GM21723 (cell line): ENCODE data around the gene ZBTB4.
"Not testable (repeated sequence)": the region's sequence is repeated elsewhere in the genome, so short reads cannot be mapped to it uniquely, and the experiment has no call there.

ENCODE experiments used
- ATAC-seq: cut with Tn5 transposase; IDR thresholded peaks from one replicate; pipeline ENCODE4 v1.9.1; 2021; ENCODE audit warnings: mild to moderate bottlenecking, moderate library complexity; ENCODE audit not compliant: unreplicated experiment

Gene ZBTB4

DNA sequence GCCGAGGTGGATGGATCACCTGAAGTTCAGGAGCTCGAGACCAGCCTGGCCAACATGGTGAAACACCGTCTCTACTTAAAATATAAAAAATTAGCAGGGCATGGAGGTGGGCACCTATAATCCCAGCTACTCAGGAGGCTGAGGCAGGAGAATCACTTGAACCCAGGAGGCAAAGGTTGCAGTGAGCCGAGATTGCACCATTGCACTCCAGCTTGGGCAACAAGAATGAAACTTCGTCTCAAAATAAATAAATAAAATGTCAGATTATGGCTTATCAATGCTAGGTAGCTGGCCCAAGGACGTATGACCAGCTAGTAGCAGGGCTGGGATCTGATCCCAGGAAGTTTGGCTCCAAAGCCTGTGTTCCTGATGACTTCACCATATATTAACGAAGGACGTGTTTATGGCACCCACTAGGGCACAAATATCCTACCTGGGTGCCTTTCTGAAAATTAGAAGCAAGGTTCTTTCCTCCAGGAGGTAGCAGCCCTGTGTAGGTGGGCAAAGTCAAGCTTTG is 8.9 kb downstream of the ZBTB4 start:
- ATAC-seq, result not testable (repeated sequence)

DNA sequence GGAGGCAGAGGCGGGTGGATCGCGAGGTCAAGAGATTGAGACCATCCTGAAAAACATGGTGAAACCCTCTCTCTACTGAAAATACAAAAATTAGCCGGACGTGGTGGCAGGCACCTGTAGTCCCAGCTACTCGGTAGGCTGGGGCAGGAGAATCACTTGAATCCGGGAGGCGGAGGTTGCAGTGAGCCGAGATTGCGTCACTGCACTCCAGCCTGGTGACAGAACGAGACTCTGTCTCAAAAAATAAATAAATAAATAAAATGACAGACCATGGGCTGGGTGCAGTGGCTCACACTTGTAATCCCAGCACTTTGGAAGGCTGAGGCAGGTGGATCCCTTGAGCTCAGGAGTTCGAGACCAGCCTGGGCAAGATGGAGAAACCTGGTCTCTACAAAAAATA is 9.6 kb downstream of the ZBTB4 start:
- not testable (repeated sequence) for ATAC-seq

DNA sequence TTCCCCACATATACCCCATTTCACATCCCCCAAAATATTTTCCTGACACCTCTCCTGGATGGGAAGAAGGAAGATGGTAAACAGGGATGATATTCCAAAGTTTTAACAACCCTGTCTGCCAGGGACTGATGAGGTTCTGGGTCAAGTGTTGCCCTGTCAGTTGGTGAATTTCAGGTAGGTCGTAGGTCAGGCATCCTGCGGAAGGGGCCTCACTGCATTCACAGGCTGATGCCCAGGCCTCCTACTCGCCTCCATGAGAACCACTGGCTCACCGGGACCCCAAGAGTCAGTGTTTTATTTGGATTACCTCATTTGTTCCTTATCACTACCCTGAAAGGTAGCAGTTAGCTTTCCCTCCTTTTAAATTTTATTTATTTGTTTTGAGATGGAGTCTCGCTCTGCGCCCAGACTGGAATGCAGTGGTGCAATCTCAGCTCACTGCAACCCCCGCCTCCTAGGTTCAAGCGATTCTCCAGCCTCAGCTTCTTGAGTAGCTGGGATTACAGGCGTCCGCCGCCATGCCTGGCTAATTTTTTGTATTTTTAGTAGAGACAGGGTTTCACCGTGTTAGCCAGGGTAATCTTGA is 10.5 kb downstream of the ZBTB4 start:
- no peak for ATAC-seq

DNA sequence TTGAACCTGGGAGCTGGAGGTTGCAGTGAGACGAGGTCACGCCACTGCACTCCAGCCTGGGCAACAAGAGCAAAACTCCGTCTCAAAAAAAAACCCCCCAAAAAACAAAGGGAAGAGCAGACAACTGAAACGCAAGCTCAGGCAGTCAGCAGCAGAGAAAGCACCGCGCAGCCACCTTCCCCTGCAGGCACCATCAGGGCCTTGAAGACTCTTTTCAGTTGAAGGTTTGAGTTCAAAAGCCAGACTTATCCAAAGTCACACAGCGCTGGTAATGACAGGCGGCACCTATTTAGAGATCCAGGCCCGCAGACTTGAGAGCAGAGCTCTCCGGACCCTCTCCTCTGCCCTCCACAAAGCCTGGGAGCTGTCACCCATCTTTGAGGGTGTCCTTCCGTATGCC is 11.1 kb downstream of the ZBTB4 start:
- ATAC-seq, result no peak

DNA sequence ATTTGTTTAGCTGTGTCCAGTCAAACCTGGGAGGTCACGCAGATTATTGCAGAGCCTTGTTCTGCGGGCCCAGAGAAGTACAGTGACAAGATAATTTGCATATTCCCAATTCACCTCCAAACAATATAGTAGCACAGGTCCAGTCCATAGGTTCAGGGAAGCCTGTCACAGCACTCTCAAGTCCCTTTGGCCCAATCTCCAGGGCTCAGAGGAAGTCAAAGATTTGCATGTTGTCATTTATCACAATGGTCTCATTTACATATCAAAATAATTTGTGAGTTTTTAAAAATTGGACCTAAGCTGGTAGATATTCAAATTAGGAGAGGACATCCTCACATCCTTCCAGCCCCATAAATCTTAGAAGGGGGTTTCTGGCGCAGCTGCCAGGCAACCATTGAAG is 11.9 kb downstream of the ZBTB4 start:
- no peak for ATAC-seq

DNA sequence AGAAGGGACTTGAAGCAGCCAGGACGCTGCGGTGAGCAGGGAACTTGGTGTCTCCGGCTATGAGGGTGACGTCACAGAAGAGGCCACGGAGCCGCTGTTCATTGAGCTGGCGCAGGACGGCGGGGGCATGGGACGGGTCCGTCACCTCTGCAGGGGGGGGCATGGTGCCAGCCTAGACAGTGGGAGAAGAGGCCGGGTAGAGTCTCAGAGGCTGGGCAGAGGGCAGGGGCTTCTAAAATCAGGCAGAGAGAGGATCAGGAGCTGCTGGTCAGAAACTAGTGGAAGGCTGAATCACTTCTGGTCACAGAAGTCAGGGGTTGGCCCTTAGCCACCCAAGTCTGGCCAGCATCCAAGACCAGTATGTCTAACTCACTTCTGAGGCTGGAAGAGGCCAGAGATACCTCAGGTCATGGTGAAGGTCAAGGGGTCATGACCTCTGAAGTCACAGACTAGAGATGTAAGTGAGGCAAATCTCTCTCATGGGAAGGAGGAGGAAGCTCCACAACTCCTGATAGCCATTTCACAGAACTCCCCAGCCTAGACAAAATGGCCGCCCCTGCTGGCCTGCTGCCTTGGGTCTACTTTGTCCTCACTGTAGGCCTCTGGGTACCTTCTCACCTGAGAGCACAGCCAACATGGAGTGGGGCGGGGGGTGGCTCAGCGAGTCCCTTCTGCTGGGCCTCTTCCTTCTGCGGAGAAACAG is 12.6 kb downstream of the ZBTB4 start:
- ATAC-seq, result no peak

DNA sequence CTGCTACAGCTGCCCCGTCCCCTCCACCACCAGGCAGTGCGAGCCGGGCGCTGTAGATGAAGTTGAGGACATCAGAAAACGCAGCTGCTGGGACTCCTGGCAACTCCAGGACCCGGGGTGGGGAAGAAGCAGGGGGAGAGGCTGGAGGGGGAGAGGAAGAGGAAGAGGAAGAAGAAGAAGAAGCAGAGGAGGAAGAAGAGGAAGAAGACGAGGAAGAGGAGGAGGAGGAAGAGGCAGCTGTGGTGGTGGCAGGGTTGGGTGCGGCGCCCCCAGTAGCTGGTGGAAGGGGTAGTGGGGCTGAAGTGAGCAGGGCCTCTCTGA is 13.2 kb downstream of the ZBTB4 start:
- ATAC-seq, result no peak

DNA sequence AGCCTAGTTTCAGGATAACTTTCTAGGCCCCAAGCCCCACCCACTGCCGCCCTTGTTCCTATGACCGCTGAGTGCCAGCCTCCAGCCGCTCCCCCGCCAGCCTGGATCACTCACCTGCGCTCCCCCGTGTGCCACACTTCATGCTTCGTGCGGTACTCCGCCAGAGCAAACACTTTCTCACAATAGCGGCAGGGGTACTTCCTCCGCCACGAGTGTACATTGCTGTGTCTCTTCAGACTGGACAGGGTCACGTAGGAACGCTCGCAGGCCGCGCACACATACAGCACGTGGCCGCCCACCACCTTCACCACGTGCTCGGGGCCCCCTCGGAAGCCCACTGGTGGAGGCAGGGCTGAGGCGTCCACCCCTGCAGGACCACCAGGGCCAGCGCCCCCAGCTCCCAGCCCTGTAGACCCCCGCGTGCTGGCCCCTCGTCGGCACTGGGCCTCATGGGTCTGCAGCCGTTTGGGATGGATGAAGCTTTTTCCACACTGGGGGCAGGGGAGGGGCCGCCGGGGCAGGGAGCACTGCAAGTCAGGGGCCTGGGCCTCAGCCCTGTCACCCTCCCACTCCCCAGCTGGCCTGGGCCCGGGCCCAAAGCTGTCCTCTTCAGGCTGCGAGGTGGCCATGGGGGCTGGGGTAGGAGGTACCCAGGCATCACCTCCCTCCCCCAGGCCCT is 13.7 kb downstream of the ZBTB4 start:
- ATAC-seq, result no peak

DNA sequence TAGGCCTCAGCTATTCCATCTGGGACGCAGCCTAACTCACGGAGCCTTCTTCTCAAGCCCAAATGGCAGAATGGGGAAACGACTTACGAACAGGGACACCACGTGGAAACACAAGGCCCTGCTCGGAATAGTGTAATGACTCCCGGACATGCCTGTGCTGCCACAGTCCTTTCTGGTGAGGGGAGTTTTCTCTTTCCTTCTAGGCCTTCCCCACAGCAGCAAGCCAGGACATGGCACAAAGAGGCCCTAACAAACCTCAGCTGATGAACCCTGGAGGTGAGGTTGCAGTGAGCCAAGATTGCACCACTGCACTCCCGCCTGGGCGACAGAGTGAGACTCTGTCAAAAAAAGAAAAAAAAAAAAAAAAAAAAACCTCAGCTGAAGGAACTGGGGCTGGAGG is 15.3 kb downstream of the ZBTB4 start:
- ATAC-seq, result no peak

DNA sequence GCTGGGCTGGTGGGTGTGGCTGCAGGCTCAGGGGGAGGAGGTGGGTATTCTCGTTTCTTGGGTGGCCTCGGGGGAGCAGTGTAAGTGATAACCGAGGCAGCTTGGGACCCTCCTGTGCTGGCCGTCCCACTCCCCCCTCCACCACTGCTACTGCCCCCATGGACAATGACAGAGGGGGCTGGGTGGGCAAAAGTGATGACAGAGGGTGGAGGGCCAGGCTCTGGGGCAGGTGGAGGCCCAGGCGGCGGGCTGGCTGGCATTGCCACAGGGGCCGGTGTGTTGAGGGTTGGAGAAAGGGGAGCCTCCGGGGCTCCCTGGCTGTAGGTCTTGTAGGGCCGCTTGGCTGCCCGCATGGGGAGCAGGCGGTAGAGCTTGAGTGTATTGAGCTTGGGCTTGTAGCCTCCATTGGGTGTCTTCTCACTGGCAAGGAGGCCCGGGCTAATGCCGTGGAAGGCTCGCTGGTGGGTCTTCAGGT is 16.0 kb downstream of the ZBTB4 start:
- ATAC-seq, result no peak

DNA sequence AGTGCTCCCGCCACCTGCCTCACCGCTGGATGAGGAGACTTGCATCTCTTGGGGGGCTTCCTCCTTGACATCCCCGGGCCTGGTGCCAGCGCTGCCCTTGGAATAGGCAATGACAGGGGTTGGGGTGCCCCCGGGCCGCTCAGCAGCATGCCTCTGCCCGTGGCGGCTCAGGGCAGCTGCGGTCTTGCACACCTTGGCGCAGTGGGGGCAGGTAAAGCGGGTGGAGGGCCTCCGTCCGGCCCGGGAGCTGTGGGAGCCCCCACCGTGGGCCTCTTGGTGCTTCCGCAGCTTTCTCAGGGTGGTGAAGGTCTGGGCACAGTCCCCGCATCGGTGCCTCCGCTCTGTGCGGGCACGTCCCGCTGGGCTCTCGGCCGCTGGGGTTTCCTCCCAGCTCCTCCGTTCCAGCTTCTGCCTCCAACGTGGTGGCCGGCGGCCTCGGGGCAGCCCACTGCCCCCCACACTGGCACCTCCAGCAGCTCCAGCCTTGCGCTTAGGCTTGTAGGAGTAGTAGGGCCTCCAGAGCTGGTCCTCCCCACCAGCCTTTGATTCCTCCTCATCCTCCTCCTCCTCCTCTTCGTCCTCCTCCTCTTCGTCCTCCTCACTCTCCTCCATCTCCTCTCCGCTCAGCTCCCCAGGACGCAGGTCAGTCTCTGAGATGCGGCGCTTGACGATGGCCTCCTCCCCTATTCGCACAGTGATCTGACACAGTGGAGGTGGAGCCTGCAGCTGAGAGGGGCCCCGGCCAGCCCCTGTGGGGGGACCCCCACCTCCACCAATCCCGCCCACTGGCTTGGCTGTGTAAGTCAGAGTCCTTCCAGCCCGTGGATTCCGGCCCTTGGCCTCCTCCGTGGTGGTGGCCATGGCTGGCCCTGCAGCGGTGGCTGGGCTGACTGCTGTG is 16.7 kb downstream of the ZBTB4 start:
- no peak for ATAC-seq

DNA sequence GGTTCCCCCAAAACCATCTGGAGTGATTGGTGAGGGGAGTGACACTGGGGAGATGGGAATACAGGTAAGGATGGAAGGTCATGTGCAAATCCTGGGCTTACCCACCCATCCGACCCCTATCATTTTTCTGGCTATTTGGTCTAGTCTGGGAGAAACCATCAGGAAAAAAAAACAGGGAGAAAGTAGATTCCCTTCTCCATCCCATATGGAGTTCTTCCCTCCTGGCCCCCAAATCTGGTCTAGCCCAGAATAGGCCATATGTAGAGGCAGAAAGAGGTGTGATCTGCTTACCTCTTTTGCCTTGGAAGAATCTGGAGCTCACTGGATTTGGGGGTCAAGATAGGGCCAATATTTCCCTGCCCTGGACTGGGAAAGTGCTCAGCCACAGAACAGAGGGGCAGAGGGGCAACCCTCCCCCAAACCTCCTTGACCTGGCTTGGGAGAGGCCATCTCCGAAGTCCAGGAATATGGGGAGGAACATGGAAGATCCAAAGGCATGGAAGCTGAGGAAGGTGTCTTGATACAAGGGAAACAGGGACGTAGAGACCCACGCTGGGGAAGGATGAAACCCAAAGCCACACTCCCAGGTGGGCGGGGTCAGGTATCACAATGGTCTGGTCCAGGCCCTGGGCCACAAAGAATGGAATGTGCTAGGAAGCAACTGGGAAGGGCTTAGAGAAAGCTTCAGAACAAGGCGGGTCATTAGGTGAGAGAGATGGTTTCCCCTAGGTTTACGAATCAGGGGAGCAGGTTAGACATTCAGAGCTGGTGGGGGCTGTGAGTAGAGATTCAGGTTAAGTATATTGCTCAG is 18.4 kb downstream of the ZBTB4 start:
- ATAC-seq, result no peak

DNA sequence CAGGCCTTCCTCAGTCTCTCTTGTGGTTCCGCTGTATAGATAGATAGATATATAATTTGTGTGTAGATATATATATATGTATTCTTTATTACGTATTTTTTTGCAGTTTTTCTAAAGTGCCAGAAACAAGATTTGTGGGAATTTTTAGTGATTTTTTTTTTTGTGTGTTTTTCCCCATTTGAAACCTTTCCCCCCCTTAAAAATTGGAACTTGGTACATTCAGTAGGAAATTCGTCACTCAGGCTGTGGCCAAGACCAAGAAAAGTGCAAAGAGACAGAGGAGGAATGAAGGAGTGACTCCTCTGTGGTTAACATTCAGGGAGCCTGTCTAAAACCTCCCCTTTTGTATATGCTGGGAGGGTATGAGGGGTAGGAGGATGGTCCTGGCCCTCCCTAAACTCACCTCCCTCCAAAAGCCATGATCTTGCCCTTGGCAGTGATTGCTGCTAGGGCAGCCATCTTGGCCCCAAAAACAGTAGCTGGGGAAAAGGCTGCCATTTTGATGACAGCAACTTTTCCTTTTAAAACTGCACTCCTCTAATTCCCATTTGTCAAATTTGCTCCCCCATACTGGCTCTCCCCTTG is 19.4 kb downstream of the ZBTB4 start:
- ATAC-seq, result no peak

DNA sequence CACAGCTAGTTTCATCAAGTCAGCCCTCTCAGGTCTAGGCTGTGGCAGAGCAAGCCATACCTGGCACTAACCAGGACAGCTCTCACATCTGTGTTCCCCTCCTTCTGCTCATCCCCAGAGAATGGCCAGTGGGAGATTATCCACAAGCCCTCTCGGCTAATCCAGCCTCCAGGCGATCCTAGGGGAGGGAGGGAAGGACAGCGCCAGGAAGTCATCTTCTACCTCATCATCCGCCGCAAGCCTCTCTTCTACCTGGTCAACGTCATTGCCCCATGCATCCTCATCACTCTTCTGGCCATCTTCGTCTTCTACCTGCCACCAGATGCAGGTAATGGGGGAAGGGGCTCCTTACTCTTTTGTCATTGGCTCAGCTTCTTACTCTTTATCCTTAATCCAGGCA is 31.0 kb downstream of the ZBTB4 start:
- no peak for ATAC-seq

DNA sequence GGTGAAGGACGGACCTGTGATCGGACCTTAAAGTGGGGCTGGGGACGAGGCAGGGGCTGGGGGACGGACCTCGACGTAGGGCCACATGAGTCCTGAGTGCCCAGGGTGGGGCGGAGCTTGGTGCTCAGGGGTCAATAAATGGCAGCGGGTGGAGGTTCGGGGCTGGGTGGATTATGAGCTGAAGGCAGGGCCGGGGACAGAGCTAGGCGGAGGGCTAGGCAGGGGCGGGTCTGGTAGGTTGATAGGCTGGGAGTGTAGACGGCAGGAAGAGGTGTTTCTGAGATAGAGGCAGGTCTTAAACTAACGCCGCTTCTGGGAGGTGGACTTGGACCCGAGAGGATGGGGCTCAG is 33.8 kb downstream of the ZBTB4 start:
- ATAC-seq, result no peak

DNA sequence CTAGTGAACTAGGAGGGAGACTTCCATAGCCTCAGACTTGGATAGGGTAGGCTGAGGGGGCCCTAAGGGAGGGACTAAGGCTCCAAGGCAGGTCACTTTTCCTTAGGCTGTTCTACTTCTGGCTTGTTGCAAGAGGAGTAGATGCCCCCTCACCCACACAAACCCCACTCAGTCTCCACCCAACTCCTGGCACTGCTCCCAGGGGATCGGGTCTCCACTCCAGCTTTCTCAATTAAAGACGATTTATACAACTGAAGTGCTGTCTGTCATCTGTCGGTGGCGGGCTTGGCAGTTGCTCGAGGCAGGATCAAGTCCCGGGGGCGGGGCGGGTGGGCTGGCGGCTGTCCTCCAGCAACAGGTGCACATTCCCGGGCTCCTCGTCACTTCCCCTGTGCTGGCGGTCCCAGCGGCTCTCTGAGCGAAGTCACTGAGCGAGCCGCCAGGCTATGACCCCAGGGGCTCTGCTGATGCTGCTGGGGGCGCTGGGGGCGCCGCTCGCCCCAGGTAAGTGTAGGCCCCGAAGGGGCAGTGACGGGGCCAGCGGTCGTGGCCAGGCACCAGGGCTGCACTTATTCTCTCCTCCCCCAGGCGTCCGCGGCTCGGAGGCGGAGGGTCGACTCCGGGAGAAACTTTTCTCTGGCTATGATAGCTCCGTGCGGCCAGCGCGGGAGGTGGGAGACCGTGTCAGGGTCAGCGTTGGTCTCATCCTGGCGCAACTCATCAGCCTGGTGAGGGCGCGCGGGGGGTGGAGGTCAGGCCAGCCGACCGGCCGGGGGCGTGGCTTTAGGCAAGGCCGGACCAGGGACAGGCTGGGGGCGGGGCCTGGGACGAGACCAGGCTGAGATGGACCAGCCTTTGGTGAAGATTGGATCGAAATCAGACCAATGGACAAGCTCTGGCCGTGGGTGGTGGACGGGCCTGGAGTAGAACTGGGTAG is 34.5 kb downstream of the ZBTB4 start, which contains the start of gene CHRNB1:
Gene CHRNB1, plus strand, starts transcription at position 380 of the 937 bp plus-strand sequence. Its CDS starts 67 bp downstream, at position 447.
- no peak for ATAC-seq

DNA sequence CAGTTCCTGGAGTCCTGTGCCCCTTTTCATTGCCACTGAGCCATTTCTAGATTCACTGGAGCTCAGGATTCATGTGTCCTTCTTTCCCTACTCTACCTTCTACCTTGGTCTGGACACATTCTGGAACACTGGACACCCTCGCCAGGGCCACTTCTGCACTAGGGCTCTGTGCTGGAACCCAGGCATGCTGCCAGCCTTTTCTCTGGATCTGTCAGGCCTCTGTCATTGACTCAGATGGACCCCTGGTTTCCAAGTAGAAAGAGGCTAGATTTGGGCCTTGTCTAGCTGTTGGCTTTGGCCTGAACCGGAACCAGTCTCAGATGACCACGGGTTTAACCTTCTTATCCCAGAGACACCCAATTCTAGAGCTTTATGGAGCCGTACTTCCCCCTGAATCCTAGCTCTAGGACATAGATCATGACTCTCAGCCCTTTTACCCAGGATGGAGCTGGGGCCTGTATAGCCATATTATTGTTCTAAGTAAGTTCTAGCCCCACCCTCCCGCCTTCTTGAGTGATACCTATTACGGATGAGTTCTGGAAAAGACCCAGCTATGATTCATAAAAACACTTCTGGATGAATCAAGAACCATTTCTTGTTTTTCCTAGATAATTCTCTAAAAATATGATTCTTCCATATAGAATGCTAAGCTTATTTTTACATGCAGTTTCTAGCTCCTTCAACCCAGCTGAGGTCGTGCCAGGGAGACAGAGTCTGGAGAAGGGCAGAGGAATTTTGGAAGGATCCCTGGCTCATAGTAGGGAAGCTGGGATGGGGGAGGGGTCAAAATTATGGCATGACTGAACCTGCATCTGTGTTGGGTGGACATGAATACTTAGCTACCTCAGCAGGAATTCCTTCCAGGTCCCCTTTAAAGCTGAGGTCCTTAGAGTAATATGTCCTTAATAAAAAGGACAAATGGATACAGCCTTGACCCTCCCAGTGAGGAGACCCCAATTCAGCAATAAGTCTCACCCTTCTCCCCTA is 35.6 kb downstream of the ZBTB4 start:
- no peak for ATAC-seq

DNA sequence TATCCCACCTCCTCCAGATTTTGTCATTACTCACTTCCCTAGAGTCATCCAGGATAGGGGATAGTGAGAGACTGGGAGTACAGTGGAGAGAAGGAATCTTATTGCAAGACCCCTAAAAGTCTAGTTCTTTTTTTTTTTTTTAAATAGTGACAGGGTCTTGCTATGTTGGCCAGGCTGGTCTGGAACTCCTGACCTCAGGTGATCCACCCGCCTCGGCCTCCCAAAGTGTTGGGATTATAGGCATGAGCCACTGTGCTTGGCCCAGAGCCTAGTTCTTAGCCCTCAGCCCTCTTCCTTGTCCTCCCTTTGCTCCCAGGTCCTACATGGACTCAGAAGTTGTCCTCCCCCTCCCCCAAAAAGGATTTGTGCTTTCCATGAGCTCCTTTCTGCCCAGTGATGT is 37.3 kb downstream of the ZBTB4 start:
- no peak for ATAC-seq
